IMR-90 (cell line): Measurements from ENCODE around the gene MAML3.

Experiments used
- BHLHE40 ChIP-seq: fragments of 150-350 bp; IDR thresholded peaks from 2 replicates; pipeline ENCODE4 v1.6.1; 2016; ENCODE audit warnings: mild to moderate bottlenecking, low read depth, low read length
- CEBPB ChIP-seq: IDR thresholded peaks from 2 replicates; pipeline ENCODE4 v1.6.1; 2012; ENCODE audit warnings: low read depth, low read length, improper control_type of control experiment
- CHD1 ChIP-seq: IDR thresholded peaks from 2 replicates; pipeline ENCODE4 v1.6.1; 2012; ENCODE audit warnings: low read depth, low read length, improper control_type of control experiment
- CTCF ChIP-seq: conservative IDR thresholded peaks from 2 replicates; pipeline ENCODE4 v1.5.1; 2012; ENCODE audit warnings: mild to moderate bottlenecking, low read depth, low read length, improper control_type of control experiment
- ELK1 ChIP-seq: fragments of 150-350 bp; IDR thresholded peaks from 2 replicates; pipeline ENCODE4 v1.6.1; 2016; ENCODE audit warnings: low read depth, mild to moderate bottlenecking, low read length, moderate library complexity, borderline replicate concordance
- FOS ChIP-seq: fragments of 150-350 bp; IDR thresholded peaks from 2 replicates; pipeline ENCODE4 v1.6.1; 2016; ENCODE audit warnings: low read depth, low read length
- MAFK ChIP-seq: IDR thresholded peaks from 2 replicates; pipeline ENCODE4 v1.6.1; 2012; ENCODE audit warnings: low read depth, low read length, improper control_type of control experiment
- MXI1 ChIP-seq: IDR thresholded peaks from 2 replicates; pipeline ENCODE4 v1.6.1; 2012; ENCODE audit warnings: low read depth, mild to moderate bottlenecking, low read length, moderate library complexity, borderline replicate concordance
- POLR2A ChIP-seq: IDR thresholded peaks from 2 replicates; pipeline ENCODE4 v1.6.1; 2012; ENCODE audit warnings: mild to moderate bottlenecking, low read depth, low read length
- RAD21 ChIP-seq: IDR thresholded peaks from 2 replicates; pipeline ENCODE4 v1.6.1; 2012; ENCODE audit warnings: low read length, improper control_type of control experiment
- RCOR1 ChIP-seq: IDR thresholded peaks from 2 replicates; pipeline ENCODE4 v1.6.1; 2012; ENCODE audit warnings: mild to moderate bottlenecking, low read length, improper control_type of control experiment; ENCODE audit not compliant: insufficient replicate concordance
- RFX5 ChIP-seq: IDR thresholded peaks from 2 replicates; pipeline ENCODE4 v1.8.0; 2012; ENCODE audit warnings: low read depth, mild to moderate bottlenecking, low read length, moderate library complexity
- SMC3 ChIP-seq: fragments of 150-350 bp; IDR thresholded peaks from 2 replicates; pipeline ENCODE4 v1.6.1; 2016; ENCODE audit warnings: low read depth, mild to moderate bottlenecking, antibody characterized with exemption, low read length, moderate library complexity
- USF2 ChIP-seq: fragments of 150-350 bp; IDR thresholded peaks from 2 replicates; pipeline ENCODE4 v1.6.1; 2017; ENCODE audit warnings: mild to moderate bottlenecking, antibody characterized with exemption, low read length, low read depth

GRCh38 chr4:139834226-139834662, 319.7 kb downstream of the MAML3 start:
- TF ChIP-seq CTCF (no peak), POLR2A (no peak), SMC3 (no peak), MXI1 (no peak), BHLHE40 (no peak), CEBPB (no peak), RCOR1 (no peak), RAD21 (no peak), RFX5 (no peak), MAFK (no peak), USF2 (no peak), FOS (no peak), ELK1 (no peak), CHD1 (no peak)
